ENCODE data around the gene C1orf141. TPM values are rescaled to one million over a fixed set of nuclear protein-coding genes. Genes with fewer than 3 reads are reported as not detected.

The C1orf141 gene
- total RNA-seq, 1 donor from 2014 or later: not detected

DNA sequence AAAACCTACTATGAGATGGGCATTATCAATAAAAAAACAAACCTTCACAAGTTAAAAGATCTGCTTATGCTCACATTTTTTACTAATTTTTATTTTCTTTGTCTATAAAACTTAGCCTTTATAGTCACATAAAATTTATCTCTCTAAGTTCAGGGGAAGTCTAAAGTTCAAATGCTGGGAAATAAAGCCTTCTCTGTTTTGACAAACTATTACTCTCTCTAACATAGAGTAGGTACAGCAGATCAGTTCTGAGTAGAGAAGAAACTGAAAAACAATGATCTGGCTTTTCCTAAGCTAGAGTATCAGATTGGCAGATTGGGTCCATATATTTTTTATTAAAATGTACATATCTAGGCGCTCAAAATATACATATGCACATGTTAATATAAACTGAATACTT is 31.2 kb downstream of the C1orf141 start:
- H3K9me3 Mint-ChIP-seq (ENCODE audit: unreplicated experiment): no peaks in the 10 kb centered on the region

DNA sequence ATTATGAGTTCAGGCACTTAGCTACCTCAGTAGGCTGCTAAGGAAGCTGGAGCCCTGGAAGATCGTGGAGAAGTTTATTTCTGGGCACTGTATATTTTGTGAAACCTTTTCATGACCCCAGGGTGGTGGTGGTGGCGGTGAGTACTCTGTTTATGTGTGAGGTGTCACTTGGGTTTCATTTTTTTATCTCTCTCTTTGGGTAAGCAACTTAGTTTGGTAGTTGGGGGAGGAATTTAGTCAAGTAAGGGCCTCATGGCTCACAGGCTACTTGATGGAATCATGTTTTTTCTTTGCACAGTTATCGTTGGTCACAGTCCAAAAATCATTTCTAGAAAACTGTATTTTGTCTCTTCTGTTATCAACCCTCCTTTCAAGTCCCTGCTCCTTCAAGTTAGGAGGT is 33.9 kb downstream of the C1orf141 start:
- Mint-ChIP-seq H3K27me3 (ENCODE audit: unreplicated experiment) (no peaks in the 10 kb centered on the region), H3K4me3 (ENCODE audit: unreplicated experiment) (no peak overlapping the region), H3K9me3 (ENCODE audit: unreplicated experiment) (no peaks in the 10 kb centered on the region), H3K4me1 (ENCODE audit: unreplicated experiment) (no peaks in the 10 kb centered on the region), H3K27ac (ENCODE audit: unreplicated experiment) (no peak overlapping the region), H3K36me3 (ENCODE audit: low read depth, unreplicated experiment) (no peaks in the 10 kb centered on the region)
- TF ChIP-seq, protein P1, sequence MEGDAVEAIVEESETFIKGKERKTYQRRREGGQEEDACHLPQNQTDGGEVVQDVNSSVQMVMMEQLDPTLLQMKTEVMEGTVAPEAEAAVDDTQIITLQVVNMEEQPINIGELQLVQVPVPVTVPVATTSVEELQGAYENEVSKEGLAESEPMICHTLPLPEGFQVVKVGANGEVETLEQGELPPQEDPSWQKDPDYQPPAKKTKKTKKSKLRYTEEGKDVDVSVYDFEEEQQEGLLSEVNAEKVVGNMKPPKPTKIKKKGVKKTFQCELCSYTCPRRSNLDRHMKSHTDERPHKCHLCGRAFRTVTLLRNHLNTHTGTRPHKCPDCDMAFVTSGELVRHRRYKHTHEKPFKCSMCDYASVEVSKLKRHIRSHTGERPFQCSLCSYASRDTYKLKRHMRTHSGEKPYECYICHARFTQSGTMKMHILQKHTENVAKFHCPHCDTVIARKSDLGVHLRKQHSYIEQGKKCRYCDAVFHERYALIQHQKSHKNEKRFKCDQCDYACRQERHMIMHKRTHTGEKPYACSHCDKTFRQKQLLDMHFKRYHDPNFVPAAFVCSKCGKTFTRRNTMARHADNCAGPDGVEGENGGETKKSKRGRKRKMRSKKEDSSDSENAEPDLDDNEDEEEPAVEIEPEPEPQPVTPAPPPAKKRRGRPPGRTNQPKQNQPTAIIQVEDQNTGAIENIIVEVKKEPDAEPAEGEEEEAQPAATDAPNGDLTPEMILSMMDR (IDR thresholded peaks at IDR 0.05; ENCODE audit: unreplicated experiment): no peak
- DNase-seq (ENCODE audit: low spot score): no peak

More for the DNA sequence above, 31.2 kb downstream of the C1orf141 start:
- H3K36me3 Mint-ChIP-seq (ENCODE audit: low read depth, unreplicated experiment): no peaks in the 10 kb centered on the region
- no peak for DNase-seq (ENCODE audit: low spot score)
- H3K27me3 Mint-ChIP-seq (ENCODE audit: unreplicated experiment): no peaks in the 10 kb centered on the region
- H3K4me1 Mint-ChIP-seq (ENCODE audit: unreplicated experiment): no peaks in the 10 kb centered on the region
- H3K4me3 Mint-ChIP-seq (ENCODE audit: unreplicated experiment): no peak overlapping the region
- H3K27ac Mint-ChIP-seq (ENCODE audit: unreplicated experiment): no peak overlapping the region
- TF ChIP-seq, protein P1 (IDR thresholded peaks at IDR 0.05; ENCODE audit: unreplicated experiment): no peak

DNA sequence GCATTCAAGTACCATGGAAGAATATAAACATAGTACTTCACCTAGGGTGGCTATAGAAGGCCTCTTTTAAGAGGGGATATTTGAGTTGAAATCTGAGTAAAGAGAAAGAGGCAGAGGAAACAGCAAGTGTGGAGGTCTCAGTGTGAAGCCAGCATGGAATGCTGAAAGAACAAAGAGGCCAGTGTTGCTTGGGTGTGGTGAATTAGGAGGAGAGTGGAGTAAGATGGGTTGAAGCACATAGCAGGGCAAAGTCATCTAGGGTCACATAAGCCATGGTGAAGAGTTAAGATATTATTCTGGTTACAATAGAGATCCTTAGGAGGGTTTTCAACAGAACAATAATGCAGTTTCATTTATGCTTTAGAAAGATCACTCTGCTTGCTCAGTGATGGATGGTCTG is 37.5 kb downstream of the C1orf141 start:
- no peaks in the 10 kb centered on the region for H3K36me3 Mint-ChIP-seq (ENCODE audit: low read depth, unreplicated experiment)
- H3K27ac Mint-ChIP-seq (ENCODE audit: unreplicated experiment): no peak overlapping the region
- H3K9me3 Mint-ChIP-seq (ENCODE audit: unreplicated experiment): no peaks in the 10 kb centered on the region
- TF ChIP-seq, protein P1 (IDR thresholded peaks at IDR 0.05; ENCODE audit: unreplicated experiment): no peak
- H3K4me1 Mint-ChIP-seq (ENCODE audit: unreplicated experiment): no peaks in the 10 kb centered on the region
- H3K27me3 Mint-ChIP-seq (ENCODE audit: unreplicated experiment): no peaks in the 10 kb centered on the region
- no peak for DNase-seq (ENCODE audit: low spot score)
- no peak overlapping the region for H3K4me3 Mint-ChIP-seq (ENCODE audit: unreplicated experiment)

DNA sequence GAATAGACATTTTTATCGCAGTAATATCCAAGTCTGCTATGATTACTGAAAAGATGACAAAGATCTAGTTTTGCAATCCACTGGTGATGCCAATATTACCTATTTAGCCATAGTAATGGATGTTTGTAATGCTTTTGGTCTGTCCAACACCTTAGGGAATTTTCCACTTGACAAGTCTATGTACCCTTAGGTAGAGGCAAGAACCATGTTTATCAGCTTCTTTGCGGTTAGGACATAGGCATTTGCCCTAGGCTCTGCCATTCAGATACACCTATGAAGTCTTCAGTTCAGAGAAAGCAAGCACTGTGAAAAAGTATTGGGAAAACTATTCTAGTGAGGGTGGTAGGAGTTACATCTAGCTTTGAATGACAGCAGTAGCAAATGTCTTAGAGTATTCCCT is 40.6 kb downstream of the C1orf141 start:
- TF ChIP-seq, protein P1 (IDR thresholded peaks at IDR 0.05; ENCODE audit: unreplicated experiment): no peak

DNA sequence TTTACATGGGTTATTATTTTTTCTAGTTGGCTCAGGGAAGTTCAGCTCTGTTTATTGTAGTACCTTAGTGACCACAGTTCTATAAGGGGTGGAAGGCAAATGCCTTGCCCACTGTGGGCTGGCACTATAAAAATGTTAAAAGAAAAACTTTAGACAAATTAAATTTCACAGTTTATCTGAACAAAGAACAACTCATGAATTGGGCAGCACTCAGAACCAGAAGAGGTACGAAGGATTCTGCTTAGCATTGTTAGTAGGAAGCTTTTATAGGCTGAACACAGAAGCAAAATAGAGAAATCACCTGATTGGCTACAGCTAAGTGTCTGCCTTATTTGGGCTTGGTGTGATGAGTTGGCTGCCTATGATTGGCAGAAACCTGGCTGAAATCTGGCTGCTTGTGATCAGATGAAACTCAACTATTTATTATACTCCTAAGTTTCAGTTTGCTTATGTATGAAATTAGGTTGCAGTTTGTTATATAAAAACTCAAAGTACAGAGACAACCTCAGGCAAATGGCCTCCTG is 45.0 kb downstream of the C1orf141 start:
- Mint-ChIP-seq H3K9me3 (ENCODE audit: unreplicated experiment) (no peaks in the 10 kb centered on the region), H3K27ac (ENCODE audit: unreplicated experiment) (no peak overlapping the region), H3K36me3 (ENCODE audit: low read depth, unreplicated experiment) (no peaks in the 10 kb centered on the region), H3K4me3 (ENCODE audit: unreplicated experiment) (no peak overlapping the region), H3K4me1 (ENCODE audit: unreplicated experiment) (no peaks in the 10 kb centered on the region), H3K27me3 (ENCODE audit: unreplicated experiment) (peaks cover 1% of the 10 kb centered on the region)
- DNase-seq (ENCODE audit: low spot score): no peak
- TF ChIP-seq, protein P1 (IDR thresholded peaks at IDR 0.05; ENCODE audit: unreplicated experiment): no peak

More for the DNA sequence above, 40.6 kb downstream of the C1orf141 start:
- peaks cover 1% of the 10 kb centered on the region for H3K27me3 Mint-ChIP-seq (ENCODE audit: unreplicated experiment)
- H3K36me3 Mint-ChIP-seq (ENCODE audit: low read depth, unreplicated experiment): no peaks in the 10 kb centered on the region
- no peak overlapping the region for H3K4me3 Mint-ChIP-seq (ENCODE audit: unreplicated experiment)
- DNase-seq (ENCODE audit: low spot score): no peak
- H3K9me3 Mint-ChIP-seq (ENCODE audit: unreplicated experiment): no peaks in the 10 kb centered on the region
- no peaks in the 10 kb centered on the region for H3K4me1 Mint-ChIP-seq (ENCODE audit: unreplicated experiment)
- no peak overlapping the region for H3K27ac Mint-ChIP-seq (ENCODE audit: unreplicated experiment)

Measured in endothelial cell (in vitro differentiated cells).